IPS-20b (cell line): Measurements from ENCODE around the gene TFAM.

Experiments used
- H3K27ac ChIP-seq: one replicate; pipeline ENCODE4 v1.5.1; 2013; ENCODE audit warnings: low read length
- H3K27me3 ChIP-seq: 2 replicates; pipeline ENCODE4 v1.6.1; 2013; ENCODE audit warnings: mild to moderate bottlenecking, low read length, inconsistent platforms; ENCODE audit not compliant: insufficient read depth
- H3K36me3 ChIP-seq: 2 replicates; pipeline ENCODE4 v1.6.1; 2013; ENCODE audit warnings: low read depth, mild to moderate bottlenecking, inconsistent platforms, low read length, moderate library complexity; ENCODE audit not compliant: insufficient read depth
- H3K4me1 ChIP-seq: 2 replicates; pipeline ENCODE4 v1.6.1; 2013; ENCODE audit warnings: mild to moderate bottlenecking, control low read depth, inconsistent platforms, low read length, moderate library complexity; ENCODE audit not compliant: insufficient read depth
- H3K4me3 ChIP-seq: 2 replicates; pipeline ENCODE4 v1.5.1; 2013; ENCODE audit warnings: mild to moderate bottlenecking, low read length, inconsistent platforms
- H3K9ac ChIP-seq: 2 replicates; pipeline ENCODE4 v1.6.1; 2013; ENCODE audit warnings: low read depth, mild to moderate bottlenecking, inconsistent platforms, low read length, moderate library complexity
- H3K9me3 ChIP-seq: 2 replicates; pipeline ENCODE4 v1.6.1; 2013; ENCODE audit warnings: mild to moderate bottlenecking, low read depth, low read length, inconsistent platforms; ENCODE audit not compliant: insufficient read depth

Gene TFAM

DNA sequence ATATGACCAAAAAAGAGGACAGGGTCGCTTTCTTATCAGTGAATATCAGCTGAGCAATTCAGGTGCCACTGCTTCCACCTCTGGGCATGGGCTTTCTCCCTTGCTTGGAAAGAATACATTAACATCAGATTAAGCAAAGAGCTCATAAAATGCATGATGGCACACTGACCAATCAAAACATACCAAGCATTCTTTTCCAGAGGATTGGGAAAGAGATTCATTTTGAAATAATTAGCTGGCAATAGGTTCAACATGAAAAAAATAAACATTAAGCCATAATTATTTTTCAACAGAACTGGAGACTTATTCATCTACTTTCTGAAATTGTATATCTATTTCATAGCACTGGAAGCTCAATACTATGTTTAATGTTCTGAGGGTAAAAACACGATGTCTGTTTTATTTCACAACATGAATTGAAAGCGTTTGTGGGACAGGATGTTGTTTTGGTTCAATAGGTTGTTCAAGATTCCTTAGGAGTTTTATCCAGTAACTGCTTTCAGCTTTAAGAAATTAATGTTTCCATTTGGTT is 53.2 kb downstream of the TFAM start:
- H3K9me3 ChIP-seq = no peaks in the 10 kb centered on the region
- no peaks in the 10 kb centered on the region for H3K27me3 ChIP-seq
- H3K27ac ChIP-seq = no peak overlapping the region
- H3K4me3 ChIP-seq = no peak overlapping the region
- no peak overlapping the region for H3K9ac ChIP-seq
- no peaks in the 10 kb centered on the region; the same call in 1 of the 2 replicates for H3K36me3 ChIP-seq
- H3K4me1 ChIP-seq = peaks cover 6% of the 10 kb centered on the region; the same call in 1 of the 2 replicates

DNA sequence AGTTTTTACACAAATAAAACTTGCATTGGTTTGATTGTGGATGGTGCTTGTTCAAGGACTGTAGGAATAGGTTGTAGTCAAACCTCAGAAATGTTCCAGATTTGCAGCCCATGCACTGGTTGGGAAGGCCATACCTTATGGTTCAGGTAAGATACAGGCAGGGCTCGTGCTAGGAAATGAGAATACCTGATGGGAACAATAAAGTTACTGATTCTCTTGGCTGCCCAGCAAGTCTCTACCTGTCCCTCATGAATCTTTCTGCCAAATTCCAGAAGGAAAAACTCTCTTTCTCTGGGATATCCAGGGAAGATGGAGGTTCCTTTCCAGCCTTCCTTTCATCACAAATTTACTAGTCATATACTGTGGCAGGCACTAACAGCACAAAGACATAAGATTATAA is 53.8 kb downstream of the TFAM start:
- Histone ChIP-seq H3K4me3 (no peak overlapping the region), H3K9ac (no peak overlapping the region), H3K9me3 (no peaks in the 10 kb centered on the region), H3K4me1 (peaks cover 6% of the 10 kb centered on the region; the same call in 1 of the 2 replicates), H3K27ac (no peak overlapping the region), H3K36me3 (no peaks in the 10 kb centered on the region; the same call in 1 of the 2 replicates), H3K27me3 (no peaks in the 10 kb centered on the region)

DNA sequence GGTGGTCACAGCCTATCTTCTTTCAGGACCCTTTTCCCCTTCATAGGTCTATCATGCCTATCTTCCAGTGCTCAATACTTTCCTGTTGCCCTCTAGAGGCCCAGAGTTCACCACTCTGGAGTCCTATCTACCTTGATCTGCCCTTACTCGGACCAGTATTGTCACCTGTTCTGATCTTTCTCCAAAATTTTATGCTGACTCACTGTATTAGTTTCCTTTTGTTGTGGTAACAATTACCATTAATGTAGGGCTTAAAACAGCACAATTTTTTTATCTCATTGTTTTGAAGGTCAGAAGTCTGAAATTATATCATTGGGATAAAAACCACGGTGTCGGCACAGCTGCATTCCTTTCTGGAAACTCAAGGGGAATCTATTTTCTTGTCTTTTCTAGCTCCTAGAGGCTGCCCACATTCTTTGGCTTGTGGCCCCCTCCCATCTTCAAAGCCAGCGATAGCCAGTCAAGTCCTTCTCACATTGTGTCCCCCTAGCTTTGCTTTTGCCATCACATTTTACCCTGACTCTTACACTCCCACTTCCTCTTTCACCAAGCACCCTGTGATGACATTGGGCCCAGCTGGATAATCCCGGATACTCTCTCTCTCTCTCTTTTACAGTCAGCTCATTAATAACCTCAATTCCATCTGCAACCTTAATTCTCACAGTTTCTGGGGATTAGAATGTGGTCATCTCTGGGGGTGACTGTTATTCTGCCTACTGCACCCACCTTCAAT is 54.6 kb downstream of the TFAM start:
- Histone ChIP-seq H3K9ac (no peak overlapping the region), H3K4me3 (no peak overlapping the region), H3K27ac (no peak overlapping the region), H3K4me1 (peaks cover 6% of the 10 kb centered on the region; the same call in 1 of the 2 replicates), H3K9me3 (no peaks in the 10 kb centered on the region), H3K36me3 (no peaks in the 10 kb centered on the region; the same call in 1 of the 2 replicates), H3K27me3 (no peaks in the 10 kb centered on the region)

DNA sequence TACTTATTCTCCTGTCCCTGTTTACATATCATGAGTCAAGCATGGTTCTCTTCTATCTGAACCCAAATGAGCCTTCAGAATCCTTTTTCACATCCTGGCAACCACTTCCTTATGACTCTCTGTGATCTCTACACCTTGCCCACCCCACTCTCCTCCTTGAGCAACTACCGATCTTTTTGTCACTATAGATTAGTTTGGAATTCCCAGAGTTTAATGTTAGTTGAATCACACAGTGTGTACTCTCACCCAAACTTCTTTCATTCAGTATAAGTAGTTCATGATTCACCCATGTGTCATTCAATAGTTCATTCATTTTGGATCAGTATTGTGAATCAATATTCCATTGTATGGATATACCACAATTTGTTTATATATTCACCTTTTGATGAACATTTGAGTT is 55.3 kb downstream of the TFAM start:
- Histone ChIP-seq H3K9me3 (no peaks in the 10 kb centered on the region), H3K27ac (no peak overlapping the region), H3K4me3 (no peak overlapping the region), H3K27me3 (no peaks in the 10 kb centered on the region), H3K9ac (no peak overlapping the region), H3K4me1 (peaks cover 5% of the 10 kb centered on the region; the same call in 1 of the 2 replicates), H3K36me3 (no peaks in the 10 kb centered on the region; the same call in 1 of the 2 replicates)

DNA sequence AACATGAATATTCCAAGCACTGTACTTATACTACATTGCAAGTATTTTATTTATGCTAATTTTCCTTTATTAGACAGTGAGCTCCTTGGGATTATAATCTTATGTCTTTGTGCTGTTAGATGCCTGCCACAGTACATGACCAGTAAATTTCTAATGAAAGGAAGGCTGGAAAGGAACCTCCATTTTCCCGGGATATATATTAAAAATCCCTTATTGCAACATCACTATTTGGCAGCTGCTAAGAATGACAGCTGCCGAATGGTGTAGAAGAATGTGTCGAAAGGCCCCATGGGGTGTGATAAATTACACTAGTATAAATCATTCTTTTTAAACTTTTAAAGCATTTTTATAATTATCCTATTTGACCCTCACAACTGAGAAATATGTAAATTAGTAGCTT is 59.1 kb downstream of the TFAM start:
- no peaks in the 10 kb centered on the region for H3K4me1 ChIP-seq
- no peak overlapping the region for H3K27ac ChIP-seq
- H3K9me3 ChIP-seq = no peaks in the 10 kb centered on the region; the same call in 1 of the 2 replicates
- no peaks in the 10 kb centered on the region for H3K27me3 ChIP-seq
- no peak overlapping the region for H3K9ac ChIP-seq
- no peaks in the 10 kb centered on the region; the same call in 1 of the 2 replicates for H3K36me3 ChIP-seq
- no peak overlapping the region for H3K4me3 ChIP-seq

DNA sequence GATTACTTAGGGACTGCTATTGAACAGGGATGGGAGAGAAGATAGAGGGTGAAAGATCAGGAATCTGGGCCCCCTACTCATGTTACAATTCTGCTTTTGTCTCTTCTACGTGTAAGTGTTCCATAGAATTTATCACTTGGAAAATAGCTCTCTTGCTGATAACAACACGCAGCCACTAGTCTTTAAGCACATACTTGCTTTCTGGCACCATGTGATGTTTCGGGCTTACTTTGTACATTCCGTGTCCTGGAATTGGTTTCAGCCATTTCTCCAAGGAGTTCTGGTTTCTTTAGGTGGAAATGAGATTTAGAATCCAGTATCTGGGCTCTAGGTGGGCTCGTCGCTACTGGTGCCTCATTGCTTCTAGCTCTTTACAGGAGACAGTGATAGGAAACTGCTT is 59.7 kb downstream of the TFAM start:
- Histone ChIP-seq H3K27me3 (no peaks in the 10 kb centered on the region), H3K9me3 (no peaks in the 10 kb centered on the region; the same call in 1 of the 2 replicates), H3K27ac (no peak overlapping the region)

DNA sequence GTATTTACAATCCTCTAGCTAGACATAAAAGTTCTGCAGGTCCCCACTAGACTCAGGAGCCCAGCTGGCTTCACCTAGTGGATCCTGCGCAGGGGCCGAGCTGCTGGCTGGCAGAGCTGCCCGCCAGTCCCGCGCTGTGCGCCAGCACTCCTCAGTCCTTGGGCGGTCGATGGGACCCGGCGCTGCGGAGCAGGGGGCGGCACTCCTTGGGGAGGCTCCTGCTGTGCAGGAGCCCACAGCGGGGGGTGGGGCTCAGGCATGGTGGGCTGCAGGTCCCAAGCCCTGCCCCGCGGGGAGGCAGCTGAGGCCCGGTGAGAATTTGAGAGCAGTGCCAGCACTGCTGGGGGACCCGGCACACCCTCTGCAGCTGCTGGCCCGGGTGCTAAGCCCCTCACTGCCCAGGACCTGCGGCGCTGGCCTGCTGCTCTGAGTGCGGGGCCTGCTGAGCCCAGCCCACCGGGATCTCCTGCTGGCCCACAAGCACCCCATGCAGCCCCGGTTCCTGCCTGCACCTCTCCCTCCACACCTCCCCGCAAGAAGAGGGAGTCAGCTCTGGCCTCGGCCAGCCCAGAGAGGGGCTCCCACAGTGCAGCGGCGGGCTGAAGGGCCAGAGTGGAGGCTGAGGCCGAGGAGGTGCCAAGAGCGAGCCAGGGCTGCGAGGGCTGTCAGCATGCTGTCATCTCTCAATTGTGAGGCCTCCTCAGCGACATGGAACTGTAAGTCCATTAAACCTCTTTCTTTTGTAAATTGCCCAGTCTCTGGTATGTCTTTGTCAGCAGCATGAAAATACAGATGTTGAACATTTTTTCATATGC is 63.1 kb downstream of the TFAM start:
- Histone ChIP-seq H3K36me3 (no peaks in the 10 kb centered on the region), H3K4me3 (no peak overlapping the region), H3K4me1 (no peaks in the 10 kb centered on the region), H3K27ac (no peak overlapping the region), H3K27me3 (no peaks in the 10 kb centered on the region), H3K9me3 (no peaks in the 10 kb centered on the region; the same call in 1 of the 2 replicates), H3K9ac (no peak overlapping the region)

More for the DNA sequence above, 59.7 kb downstream of the TFAM start:
- Histone ChIP-seq H3K4me1 (no peaks in the 10 kb centered on the region), H3K4me3 (no peak overlapping the region), H3K9ac (no peak overlapping the region), H3K36me3 (no peaks in the 10 kb centered on the region)
